Fibroblast of the aortic adventitia (primary cell): ENCODE results near the gene RGPD3. TPM values are rescaled to one million over a fixed set of nuclear protein-coding genes. Genes with fewer than 3 reads are reported as not detected.
A peak's percentile ranks its signal among the peaks of the same experiment; 100 is the strongest.
"Not testable (repeated sequence)": the region's sequence is repeated elsewhere in the genome, so short reads cannot be mapped to it uniquely, and the experiment has no call there.

ENCODE experiments used
- DNase-seq: peaks from one replicate; pipeline ENCODE4 v3.0.0-alpha.2; 2010; ENCODE audit warnings: low read depth
- H3K4me3 ChIP-seq: 2 replicates; pipeline ENCODE4 v1.5.1; 2011; ENCODE audit warnings: low read depth, mild to moderate bottlenecking, control low read depth, low read length, moderate library complexity
- total RNA-seq: library from RNA; depleted of rRNA; stranded (reverse); fragments of >200 nt; gene quantifications from 2 replicates; pipeline ENCODE4 v1.2.3, GENCODE V29; 2012; ENCODE audit warnings: low replicate concordance
- TF ChIP-seq, protein P1 (sequence below): IDR thresholded peaks from 2 replicates; pipeline ENCODE4 v1.5.1; 2011; ENCODE audit warnings: mild to moderate bottlenecking, low read length, control low read depth, inconsistent platforms; ENCODE audit not compliant: insufficient read depth

Gene RGPD3
- total RNA-seq, result 0.41 and 0.45 TPM in 2 replicates

DNA sequence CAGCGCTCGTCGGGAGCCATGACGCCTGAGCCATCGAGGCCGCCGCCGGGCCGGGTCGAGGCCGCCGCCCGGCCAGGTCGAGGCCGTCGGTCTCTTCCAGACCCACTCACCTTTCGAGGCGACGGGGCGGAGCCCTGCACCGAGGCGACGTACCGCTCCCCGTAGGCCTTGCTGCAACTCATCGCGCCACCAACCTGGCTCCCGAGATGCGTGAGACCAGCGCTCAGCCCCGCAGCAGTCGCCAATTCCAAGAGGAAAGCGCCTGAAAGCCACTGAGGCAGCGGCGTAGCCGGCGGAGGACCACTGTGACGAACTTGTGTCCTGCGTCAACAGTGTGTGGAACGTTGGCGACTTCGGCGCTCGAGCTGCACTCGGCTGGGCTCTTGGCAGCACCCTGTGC, at the start of gene RGPD3:
RGPD3 (minus strand) TSS at position 307 of the 400 bp plus-strand sequence; CDS start at position 182, 125 bp downstream.
- H3K4me3 ChIP-seq, DNase-seq: not testable (repeated sequence)

DNA sequence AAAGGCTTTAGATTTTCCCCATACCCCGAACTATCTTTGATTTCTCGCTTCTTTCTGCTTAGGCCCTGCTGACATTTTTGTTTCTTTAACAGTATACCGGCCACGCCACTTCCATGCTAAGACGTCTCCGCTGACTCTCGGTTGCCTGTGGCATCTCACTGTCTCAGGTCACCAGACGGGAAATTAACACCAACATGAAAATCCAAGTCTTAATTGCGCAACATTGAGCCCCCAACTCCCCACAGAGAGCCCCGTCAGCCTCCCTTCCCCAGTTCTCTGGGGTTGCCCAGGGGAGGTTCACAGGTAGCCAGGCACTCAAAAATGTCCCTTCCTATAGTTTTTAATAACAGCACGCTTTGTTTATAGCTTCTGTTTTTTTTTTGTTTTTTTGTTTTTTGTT, 49.1 kb upstream of the RGPD3 start:
- no peak overlapping the region for H3K4me3 ChIP-seq
- TF ChIP-seq, protein P1, sequence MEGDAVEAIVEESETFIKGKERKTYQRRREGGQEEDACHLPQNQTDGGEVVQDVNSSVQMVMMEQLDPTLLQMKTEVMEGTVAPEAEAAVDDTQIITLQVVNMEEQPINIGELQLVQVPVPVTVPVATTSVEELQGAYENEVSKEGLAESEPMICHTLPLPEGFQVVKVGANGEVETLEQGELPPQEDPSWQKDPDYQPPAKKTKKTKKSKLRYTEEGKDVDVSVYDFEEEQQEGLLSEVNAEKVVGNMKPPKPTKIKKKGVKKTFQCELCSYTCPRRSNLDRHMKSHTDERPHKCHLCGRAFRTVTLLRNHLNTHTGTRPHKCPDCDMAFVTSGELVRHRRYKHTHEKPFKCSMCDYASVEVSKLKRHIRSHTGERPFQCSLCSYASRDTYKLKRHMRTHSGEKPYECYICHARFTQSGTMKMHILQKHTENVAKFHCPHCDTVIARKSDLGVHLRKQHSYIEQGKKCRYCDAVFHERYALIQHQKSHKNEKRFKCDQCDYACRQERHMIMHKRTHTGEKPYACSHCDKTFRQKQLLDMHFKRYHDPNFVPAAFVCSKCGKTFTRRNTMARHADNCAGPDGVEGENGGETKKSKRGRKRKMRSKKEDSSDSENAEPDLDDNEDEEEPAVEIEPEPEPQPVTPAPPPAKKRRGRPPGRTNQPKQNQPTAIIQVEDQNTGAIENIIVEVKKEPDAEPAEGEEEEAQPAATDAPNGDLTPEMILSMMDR, result no peak
- no peak for DNase-seq

DNA sequence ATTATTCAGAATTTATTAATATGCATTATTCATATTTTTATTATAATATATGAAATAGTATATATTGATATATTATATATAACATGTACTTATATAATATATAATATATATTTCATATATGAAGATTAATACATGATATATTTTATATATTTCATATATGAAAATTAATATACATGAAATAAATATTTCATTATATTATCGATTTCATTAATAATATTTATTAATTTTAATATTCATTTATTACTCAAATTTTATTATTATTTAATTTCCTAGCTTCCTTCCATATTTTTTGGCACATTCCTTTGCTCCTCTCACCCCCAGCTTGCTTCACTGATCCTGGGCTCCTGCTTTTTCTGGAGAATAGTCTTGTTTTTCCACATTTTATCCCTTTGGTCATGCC, 48.7 kb upstream of the RGPD3 start:
- no peak overlapping the region for H3K4me3 ChIP-seq
- DNase-seq, result no peak
- TF ChIP-seq, protein P1, result no peak

DNA sequence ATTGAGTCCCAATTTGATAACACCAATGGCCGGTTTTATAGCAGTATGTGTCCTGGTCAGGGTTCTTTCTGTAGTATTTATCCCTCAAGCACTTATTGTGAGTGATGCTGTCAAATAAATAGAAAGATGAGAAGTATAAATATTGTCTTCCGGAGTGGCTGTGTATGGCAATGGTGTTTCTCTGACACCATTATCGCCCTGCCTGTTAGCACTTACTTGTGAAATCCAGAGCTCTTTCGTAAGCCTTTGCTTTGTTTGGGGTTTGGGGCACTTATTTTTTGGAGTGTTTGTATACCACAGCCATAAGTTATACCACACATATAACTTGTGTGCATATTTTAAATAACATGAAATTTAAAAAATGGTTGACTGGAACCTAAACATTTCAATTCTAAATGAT, 48.2 kb upstream of the RGPD3 start:
- H3K4me3 ChIP-seq, result no peak overlapping the region
- no peak for DNase-seq
- TF ChIP-seq, protein P1, result no peak

DNA sequence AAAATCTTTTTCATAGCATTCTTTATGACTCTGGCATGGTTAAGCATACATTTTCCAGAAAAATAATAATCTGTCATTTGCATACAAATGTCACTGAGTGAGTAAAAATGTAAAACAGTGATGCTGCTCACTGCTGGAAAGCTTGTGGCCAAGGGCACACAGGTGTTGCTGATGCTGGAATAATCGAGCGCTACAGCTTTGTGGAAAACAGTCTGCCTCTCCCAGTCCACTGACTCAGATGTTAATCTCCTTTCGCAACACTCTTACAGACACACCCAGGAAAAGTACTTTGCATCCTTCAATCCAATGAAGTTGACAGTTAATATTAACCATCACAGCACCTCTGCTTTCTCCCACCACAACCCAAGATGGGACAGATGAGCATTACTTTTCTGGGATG, 46.6 kb upstream of the RGPD3 start:
- H3K4me3 ChIP-seq, DNase-seq: not testable (repeated sequence)

DNA sequence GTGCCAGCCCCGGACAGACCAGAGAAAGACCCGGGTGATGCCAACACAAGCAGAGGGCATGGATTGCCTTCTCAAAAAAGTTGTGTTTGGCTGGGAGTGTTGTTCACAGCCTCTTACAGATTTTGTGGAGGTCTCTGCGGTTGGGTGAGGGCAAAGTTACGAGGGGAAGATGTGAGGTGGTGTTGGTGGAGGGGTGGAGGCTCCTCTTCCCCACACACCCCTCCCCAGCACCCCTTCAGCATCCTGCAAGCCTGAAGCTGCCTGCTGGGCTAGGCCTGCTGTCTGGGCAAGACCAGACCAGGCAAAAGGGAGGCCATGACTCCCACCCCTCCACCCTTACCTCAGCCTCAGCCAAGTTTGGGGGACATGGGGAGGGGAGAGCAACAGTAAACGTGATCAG, 45.2 kb upstream of the RGPD3 start:
- DNase-seq, H3K4me3 ChIP-seq: not testable (repeated sequence)

DNA sequence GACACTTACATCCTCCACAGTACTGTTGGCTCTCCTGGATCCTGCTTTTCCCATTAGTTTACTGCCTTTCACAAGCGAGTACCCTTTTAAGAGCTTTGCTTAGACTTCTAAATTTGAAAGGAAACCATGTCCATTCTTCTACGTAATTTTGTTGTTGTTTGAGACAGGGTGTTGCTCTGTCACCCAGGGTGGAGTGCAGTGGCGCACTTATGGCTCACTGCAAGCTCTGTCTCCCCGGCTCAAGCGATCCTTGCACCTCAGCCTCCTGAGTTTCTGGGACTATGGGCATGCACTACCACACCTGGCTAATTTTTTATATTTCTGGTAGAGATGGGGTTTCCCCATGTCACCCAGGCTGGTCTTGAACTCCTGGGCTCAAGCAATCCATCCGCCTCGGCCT, 43.7 kb upstream of the RGPD3 start:
- DNase-seq, H3K4me3 ChIP-seq: not testable (repeated sequence)

DNA sequence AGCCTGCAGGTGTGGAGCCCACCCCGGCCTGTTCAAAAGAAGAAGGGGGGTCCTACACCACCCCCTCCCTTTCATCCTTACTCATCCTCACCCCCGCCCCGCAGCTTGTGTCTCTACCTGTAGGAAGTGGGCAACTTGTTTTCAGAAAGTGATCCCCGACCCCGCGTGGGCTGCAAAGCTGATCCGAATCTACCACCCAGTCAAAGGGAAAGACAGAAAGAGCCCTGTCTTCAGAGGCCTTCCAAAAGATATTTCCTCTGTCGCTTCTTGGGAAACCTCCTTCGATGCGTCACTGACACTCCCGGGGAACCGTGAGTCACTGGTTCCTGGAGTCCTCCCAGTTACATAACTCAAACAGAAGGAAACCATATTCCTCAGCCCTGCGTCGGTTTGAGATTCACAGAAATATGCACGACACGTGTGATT, 43.3 kb upstream of the RGPD3 start:
- not testable (repeated sequence) for H3K4me3 ChIP-seq
- peak; percentile 50 for DNase-seq

DNA sequence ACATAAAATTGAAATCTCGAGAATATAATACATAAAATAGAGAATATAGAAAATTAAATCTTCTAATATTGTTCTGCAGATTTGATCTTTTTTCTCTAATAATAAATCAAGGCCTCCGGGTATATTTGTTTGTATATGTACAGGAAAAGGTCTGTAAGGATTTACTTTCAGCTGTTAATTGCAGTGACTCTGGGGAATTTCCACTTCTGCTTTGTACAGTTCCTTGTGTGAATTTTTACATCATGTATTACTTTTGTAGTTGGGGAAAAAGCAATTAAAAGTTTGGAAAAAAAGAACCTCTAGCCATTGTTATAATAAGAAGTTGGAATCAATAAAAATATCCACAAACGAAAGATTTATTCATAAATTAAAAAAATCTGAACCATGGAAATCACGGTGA, 42.6 kb upstream of the RGPD3 start:
- not testable (repeated sequence) for H3K4me3 ChIP-seq, DNase-seq

DNA sequence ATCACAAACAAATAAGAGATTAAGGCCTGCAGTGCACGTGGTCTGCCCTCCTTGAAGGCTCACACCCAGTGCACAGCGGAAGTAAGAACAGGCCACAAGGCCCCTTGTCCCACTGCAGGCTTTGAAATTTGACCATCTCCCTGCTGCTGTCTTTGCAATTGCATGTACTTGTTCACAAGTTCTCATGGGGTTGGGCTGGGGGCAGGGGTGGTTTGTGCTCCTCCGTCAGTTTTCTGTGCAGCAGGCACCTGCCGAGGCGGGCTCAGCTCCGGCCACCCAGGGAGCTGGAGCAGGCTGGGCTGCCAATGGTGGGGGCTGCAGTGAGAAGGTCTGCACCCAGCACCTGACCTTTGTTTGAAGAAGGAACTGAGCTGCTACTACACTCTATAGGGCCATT, 41.2 kb upstream of the RGPD3 start:
- H3K4me3 ChIP-seq, result not testable (repeated sequence)

DNA sequence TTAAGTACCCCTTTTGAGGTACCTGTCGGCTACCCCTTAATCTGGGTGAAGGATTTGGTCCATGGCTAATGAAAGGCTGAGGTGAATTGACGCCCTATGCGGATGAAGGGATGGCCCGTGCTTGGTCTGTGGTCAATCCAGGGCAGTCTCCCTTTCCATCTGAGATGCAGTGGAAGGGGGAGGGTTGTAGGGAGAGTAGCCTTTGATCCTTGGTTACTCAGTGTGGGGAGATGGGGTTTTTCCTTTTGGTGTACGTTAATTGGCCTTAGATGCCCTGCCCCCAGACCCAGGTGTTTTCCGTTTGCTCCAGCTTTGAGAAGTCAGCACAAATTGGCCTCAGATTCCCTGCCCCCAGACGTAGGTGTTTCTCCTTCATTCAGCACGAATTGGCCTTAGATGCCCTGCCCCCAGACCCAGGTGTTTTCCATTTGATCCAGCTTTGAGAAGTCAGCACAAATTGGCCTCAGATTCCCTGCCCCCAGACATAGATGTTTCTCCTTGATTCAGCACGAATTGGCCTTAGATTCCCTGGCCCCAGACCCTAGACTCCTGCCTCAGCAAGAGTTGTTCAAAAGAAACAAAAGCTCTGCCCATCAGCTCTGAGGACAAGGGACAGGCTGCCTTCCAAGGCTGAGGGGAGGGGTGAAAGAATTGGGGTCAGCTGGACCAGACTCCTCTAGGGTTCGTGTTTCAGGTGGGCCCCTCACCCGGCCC, 40.6 kb upstream of the RGPD3 start:
- not testable (repeated sequence) for H3K4me3 ChIP-seq, DNase-seq

More for the DNA sequence above, 41.2 kb upstream of the RGPD3 start:
- DNase-seq, result not testable (repeated sequence)

DNA sequence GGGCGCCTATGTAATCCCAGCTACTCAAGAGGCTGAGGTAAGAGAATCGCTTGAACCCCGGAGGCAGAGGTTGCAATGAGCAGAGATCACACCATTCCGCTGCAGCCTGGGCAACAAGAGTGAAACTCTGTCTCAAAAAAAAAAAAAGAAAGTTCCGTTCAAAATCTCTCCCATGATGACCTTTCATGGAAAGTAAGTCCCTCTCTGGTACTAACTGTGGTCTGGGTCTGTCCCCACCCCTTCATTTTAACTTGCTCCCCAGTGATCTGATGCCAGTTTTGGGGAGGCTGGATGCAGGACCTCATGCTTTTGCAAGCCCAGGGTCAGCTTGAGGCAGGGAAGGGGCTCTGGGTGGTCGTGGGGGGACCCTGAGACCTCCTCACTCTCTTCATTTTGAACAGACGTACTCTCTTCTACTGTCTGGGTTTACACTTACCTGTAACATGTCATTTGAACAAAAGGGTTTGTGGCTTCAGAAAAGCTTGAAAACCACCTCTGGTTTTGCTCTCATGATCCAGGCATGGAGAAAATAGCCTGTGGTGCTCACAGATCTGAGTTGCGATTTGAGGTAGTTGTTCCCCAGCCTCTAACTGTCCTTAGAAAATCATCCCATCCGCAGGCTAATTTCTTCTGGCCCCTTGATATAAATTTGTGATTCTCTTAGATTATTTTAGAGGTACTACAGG, 37.9 kb upstream of the RGPD3 start:
- H3K4me3 ChIP-seq, DNase-seq: not testable (repeated sequence)

DNA sequence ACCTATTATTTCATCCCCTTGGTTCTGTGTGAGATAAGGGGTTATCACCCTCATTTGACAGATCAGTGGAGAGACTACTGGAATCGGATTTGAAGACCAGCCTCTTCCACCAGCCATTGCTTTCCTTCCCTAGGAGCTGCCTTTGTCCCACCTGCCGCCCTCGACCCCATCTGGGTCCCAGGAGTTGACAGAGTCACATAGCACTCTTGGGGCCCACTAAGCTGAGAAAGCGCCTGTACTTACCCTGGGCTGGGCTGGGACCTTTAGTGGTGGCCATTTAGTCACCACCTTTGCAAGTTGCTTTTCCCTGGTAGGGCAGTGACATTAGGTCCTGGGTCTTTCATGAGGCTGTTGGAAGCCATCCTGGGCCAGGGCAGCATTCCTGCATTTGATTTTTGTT, 36.6 kb upstream of the RGPD3 start:
- not testable (repeated sequence) for H3K4me3 ChIP-seq, DNase-seq

DNA sequence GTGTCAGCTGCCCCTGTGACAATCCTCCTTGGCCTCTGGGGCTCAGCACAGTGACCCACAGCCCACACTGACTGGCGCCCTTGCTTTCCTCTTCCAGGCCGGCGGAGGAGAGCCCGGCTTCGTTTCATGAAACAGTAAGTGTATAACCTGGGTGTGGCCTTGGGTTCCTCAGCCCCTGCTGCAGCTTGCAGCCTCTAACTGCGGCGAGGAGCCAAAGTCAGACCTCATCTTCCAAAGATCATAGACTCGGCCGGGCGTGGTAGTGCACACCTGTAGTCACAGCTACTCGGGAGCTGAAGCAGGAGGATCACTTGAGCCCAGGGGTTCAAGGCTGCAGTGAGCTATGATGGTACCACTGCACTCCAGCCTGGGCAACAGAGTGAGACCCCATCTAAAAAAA, 36.0 kb upstream of the RGPD3 start:
- H3K4me3 ChIP-seq, DNase-seq: not testable (repeated sequence)

DNA sequence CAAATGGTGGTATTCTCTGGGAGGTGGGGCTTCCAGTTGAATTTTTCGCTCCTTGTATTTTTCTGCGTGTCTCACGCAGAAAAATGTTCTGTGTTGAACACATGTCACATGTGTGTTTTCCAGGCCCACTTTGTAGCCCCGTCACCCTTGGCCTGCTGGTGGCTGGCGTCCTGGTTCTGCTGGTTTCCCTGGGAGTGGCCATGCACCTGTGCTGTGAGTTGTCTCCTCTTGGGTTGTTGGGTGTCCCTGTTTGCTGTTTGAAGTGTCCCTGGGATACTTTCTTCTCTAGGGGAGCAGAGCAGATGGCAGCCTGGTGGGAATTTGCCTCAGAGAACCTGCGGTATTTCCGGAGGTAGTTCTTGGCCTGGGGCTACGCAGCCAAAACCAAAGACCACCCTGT, 34.1 kb upstream of the RGPD3 start:
- not testable (repeated sequence) for DNase-seq, H3K4me3 ChIP-seq

DNA sequence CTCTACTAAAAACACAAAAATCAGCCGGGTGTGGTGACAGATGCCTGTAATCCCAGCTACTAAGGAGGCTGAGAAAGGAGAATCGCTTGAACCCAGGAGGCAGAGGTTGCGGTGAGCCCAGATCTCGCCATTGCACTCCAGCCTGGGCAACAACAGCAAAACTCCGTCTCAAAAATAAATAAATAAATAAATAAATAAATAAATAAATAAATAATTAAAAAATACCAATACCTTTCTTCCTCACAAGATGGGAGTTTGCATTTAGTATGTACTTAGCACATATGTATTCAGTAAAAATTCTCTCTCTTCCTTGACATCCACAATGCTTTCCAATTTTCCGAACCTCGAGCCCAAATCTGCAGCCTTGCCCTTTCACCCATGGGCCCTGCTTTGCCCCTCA, 32.1 kb upstream of the RGPD3 start:
- DNase-seq, result not testable (repeated sequence)

More for the DNA sequence above, 32.1 kb upstream of the RGPD3 start:
- H3K4me3 ChIP-seq, result not testable (repeated sequence)
